Posterior cingulate gyrus (tissue), 11 donors: ENCODE results near the gene MEFV.

Experiments
- DNase-seq, 10 donors: peaks; one replicate each; pipeline versions ENCODE4 v3.0.0 to v3.0.0-alpha.2; 2020 to 2021; ENCODE audit warnings: mixed read lengths in 3 of 10
- intact Hi-C: fragments of 100-400 bp; cut with DNase I; formaldehyde crosslinking; loops from one replicate; pipeline ENCODE4 v1.15.1; 2023

Gene MEFV

DNA sequence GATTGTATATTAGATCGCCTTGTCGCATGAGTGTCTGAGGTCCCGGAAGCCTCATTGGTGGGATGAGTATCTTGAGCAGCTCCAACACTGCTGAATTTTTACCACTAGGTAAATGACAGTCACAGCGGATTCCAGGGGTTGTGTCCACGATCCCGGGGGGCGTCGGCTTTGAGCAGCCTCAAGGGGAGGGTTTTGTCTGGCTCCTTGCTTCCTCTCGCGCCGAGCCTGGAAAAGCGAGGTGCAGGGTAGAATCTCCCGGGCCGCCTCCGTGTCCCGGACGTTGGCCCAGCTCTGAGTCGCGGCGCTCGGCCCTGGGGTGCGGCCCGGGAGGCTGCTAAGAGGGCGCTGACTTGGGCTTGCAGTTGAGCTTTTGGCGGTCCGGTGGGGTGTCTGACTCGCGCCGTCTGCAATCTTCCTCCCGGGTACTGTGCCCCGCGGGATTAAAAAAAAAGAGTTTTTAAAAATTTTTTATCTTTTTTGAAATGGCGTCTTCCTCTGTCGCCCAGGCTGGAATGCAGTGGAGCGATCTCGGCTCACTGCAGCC is 63.9 kb downstream of the MEFV start:
- peak in 1 of 10 donors; percentile 39 for DNase-seq
- intact Hi-C loops = no loop called here
